NCI-H2029 (cell line): Measurements from ENCODE around the gene PIK3R2.
"Not testable (repeated sequence)": the region's sequence is repeated elsewhere in the genome, so short reads cannot be mapped to it uniquely, and the experiment has no call there.

Experiments used
- DNase-seq: peaks from one replicate; lab custom pipeline; 2025; lab: John Stamatoyannopoulos, UW

PIK3R2 gene

GRCh38 chr19:18152817-18153555 is at the start of gene PIK3R2:
Gene PIK3R2, plus strand, starts transcription at chr19:18153163. Its CDS starts 2,717 bp downstream, at chr19:18155880.
- DNase-seq = peak; percentile 99

GRCh38 chr19:18104793-18105131 is 48.2 kb upstream of the PIK3R2 start:
- no peak for DNase-seq

- DNase-seq = not testable (repeated sequence)
Measured at GRCh38 chr19:18105259-18105658, 47.7 kb upstream of the PIK3R2 start.

- DNase-seq = no peak
Measured at GRCh38 chr19:18107235-18107634, 45.7 kb upstream of the PIK3R2 start.

GRCh38 chr19:18108897-18109296 is 44.1 kb upstream of the PIK3R2 start:
- DNase-seq = no peak

GRCh38 chr19:18109341-18109732 is 43.6 kb upstream of the PIK3R2 start:
- no peak for DNase-seq

- DNase-seq = no peak
Measured at GRCh38 chr19:18109733-18110608, 43.0 kb upstream of the PIK3R2 start.

- no peak for DNase-seq
Measured at GRCh38 chr19:18110609-18111232, 42.2 kb upstream of the PIK3R2 start.

GRCh38 chr19:18112989-18113478 is 39.9 kb upstream of the PIK3R2 start:
- DNase-seq = peak; percentile 77

- no peak for DNase-seq
Measured at GRCh38 chr19:18113827-18114226, 39.1 kb upstream of the PIK3R2 start.

- DNase-seq = no peak
Measured at GRCh38 chr19:18114483-18114882, 38.5 kb upstream of the PIK3R2 start.

GRCh38 chr19:18117364-18117691 is 35.6 kb upstream of the PIK3R2 start:
- no peak for DNase-seq

- DNase-seq = peak; percentile 88
Measured at GRCh38 chr19:18117692-18118378, 35.1 kb upstream of the PIK3R2 start.

GRCh38 chr19:18118420-18119012 is 34.4 kb upstream of the PIK3R2 start:
- no peak for DNase-seq

GRCh38 chr19:18119013-18119716 is 33.8 kb upstream of the PIK3R2 start:
- DNase-seq = no peak

- no peak for DNase-seq
Measured at GRCh38 chr19:18119717-18120105, 33.3 kb upstream of the PIK3R2 start.

- DNase-seq = no peak
Measured at GRCh38 chr19:18120127-18120526, 32.8 kb upstream of the PIK3R2 start.

GRCh38 chr19:18121166-18121565 is 31.8 kb upstream of the PIK3R2 start:
- no peak for DNase-seq

- no peak for DNase-seq
Measured at GRCh38 chr19:18122424-18122823, 30.5 kb upstream of the PIK3R2 start.

- DNase-seq = no peak
Measured at GRCh38 chr19:18122860-18123795, 29.8 kb upstream of the PIK3R2 start.
